ENCODE data around the gene SPON2.
A peak's percentile ranks its signal among the peaks of the same experiment; 100 is the strongest.

SPON2 gene

DNA sequence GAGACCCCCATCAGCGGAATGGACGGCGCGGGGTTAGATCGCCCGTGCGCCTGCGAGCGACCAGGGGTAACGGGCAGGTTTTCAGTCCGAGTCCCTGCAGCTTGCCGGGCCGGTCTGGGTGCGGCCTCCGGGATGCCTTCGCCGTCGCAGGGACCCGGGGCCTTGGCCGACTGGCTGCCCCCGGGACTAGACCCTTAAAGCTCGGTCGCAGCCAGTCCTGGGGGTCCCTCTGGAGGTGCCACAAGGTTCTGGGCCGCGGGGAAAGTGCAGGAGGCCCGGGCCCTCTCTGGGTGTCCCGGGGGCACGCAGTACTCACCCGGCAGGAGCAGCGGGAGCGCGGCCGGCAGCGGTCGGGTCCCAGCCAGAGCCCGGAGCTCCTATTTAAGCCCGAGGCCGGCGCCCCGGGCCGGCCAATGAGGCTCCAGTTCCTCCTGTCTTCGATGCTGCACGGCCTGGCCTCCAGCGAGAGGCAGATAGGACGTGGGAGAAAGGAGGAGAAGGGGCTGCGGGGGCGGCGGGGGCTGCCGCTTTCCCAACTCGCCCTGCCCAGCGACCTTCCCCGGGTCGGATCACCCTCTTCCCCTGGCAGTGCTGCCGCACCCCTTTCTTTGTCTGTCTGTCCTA lies at the start of gene SPON2:
SPON2 (minus strand) TSS at position 356 of the 624 bp plus-strand sequence.
- Histone ChIP-seq H3K27me3 (peaks cover 78% of the 10 kb centered on the region), H3K4me1 (ENCODE audit: control insufficient read depth in 1 of 2, insufficient read depth in 1 of 2, low read depth in 1 of 2, low read length in 1 of 2) (peaks cover 8 to 24% of the 10 kb centered on the region in 2 experiments), H3K4me3 (ENCODE audit: low read depth in 1 of 2, low read length in 1 of 2) (no peak within 1 kb of the TSS), H3K27ac (no peak within 1 kb of the TSS), H3K36me3 (no peaks in the 10 kb centered on the region), H3K9me3 (no peaks in the 10 kb centered on the region)
- TF ChIP-seq, protein P1, sequence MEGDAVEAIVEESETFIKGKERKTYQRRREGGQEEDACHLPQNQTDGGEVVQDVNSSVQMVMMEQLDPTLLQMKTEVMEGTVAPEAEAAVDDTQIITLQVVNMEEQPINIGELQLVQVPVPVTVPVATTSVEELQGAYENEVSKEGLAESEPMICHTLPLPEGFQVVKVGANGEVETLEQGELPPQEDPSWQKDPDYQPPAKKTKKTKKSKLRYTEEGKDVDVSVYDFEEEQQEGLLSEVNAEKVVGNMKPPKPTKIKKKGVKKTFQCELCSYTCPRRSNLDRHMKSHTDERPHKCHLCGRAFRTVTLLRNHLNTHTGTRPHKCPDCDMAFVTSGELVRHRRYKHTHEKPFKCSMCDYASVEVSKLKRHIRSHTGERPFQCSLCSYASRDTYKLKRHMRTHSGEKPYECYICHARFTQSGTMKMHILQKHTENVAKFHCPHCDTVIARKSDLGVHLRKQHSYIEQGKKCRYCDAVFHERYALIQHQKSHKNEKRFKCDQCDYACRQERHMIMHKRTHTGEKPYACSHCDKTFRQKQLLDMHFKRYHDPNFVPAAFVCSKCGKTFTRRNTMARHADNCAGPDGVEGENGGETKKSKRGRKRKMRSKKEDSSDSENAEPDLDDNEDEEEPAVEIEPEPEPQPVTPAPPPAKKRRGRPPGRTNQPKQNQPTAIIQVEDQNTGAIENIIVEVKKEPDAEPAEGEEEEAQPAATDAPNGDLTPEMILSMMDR (IDR thresholded peaks at IDR 0.05): no peak

DNA sequence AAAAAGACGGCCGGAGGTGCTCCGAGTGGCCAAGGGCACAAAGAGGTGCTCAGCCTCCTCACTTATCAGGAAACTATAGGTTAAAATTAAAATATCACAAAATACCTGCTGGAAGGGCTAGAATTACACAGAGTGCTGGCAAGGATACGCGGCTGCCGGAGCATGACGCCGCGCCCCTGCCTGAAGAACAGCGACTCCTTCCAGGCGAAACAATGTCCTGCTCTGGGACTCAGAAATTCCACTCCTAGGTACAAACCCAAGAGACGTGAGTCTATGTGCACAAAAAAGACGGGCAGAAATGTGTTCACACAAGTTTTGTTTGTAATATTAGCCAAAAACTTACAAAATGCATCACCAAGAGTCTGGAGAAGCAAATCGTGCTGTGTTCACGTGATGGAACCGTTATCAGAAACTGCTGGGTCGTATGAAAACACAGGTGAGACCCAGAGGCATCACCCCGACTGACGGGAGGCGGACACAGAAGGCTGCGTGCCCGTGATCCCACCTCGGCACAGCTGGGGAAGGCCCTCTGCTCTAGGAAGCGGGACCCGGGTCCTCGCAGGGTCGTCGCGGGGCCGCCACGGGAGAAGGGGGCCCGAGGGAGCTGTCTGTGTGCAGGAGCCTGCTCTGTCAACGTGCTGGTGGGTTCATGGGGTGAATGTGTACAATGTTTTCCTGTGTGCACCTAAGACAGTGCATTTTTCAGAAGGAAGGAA lies 48.9 kb upstream of the SPON2 start:
- peaks cover 59% of the 10 kb centered on the region for H3K36me3 ChIP-seq
- peaks cover 24 to 28% of the 10 kb centered on the region in 2 experiments for H3K4me1 ChIP-seq (ENCODE audit: control insufficient read depth in 1 of 2, insufficient read depth in 1 of 2, low read depth in 1 of 2, low read length in 1 of 2)
- TF ChIP-seq, protein P1 (IDR thresholded peaks at IDR 0.05): no peak
- no peak overlapping the region for H3K4me3 ChIP-seq (ENCODE audit: low read depth in 1 of 2, low read length in 1 of 2)
- no peaks in the 10 kb centered on the region for H3K9me3 ChIP-seq
- no peaks in the 10 kb centered on the region for H3K27me3 ChIP-seq
- H3K27ac ChIP-seq: no peak overlapping the region

DNA sequence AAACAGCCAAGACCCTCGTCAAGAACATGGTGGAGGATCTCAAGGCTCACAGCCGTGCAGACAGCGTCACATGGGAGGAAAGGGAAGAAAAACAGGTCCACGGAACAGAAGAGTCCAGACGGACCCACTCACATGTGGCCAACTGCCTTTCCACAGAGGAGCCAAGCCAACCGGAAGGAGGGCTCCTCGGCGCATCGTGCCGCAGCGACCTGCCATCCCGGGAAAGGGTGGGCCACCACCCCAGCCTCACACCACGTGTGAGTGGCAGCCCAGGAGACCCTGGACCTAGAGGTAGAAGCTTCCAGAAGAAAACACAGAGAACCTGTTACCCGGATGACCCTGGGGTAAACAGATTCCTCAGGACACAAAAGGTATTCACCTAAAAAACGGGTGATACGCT lies 48.2 kb upstream of the SPON2 start:
- Histone ChIP-seq H3K9me3 (no peaks in the 10 kb centered on the region), H3K4me1 (ENCODE audit: control insufficient read depth in 1 of 2, insufficient read depth in 1 of 2, low read depth in 1 of 2, low read length in 1 of 2) (peaks cover 25 to 29% of the 10 kb centered on the region in 2 experiments), H3K27ac (no peak overlapping the region), H3K27me3 (no peaks in the 10 kb centered on the region), H3K36me3 (peaks cover 59% of the 10 kb centered on the region), H3K4me3 (ENCODE audit: low read depth in 1 of 2, low read length in 1 of 2) (no peak overlapping the region)
- TF ChIP-seq, protein P1 (IDR thresholded peaks at IDR 0.05): no peak

DNA sequence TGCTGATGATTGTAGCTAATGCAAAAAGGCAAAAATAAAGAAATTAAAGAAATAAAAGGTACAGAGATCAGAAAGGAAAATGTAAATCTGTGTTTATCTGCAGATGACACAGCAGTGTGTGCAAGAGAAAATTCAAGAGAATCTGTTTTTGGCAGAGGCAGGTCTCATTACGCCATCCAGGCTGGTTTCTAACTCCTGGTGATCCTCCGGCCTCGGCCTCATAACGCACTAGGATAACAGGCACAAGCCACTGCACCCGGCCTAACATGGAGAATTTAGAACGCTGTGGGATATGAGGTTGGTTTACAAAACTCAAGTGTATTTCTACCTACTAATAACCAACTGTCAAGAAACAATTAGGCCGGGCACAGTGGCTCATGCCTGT lies 47.2 kb upstream of the SPON2 start:
- Histone ChIP-seq H3K36me3 (peaks cover 59% of the 10 kb centered on the region), H3K4me3 (ENCODE audit: low read depth in 1 of 2, low read length in 1 of 2) (no peak overlapping the region), H3K27ac (peak overlapping the region; percentile 72), H3K9me3 (no peaks in the 10 kb centered on the region), H3K27me3 (no peaks in the 10 kb centered on the region), H3K4me1 (ENCODE audit: control insufficient read depth in 1 of 2, insufficient read depth in 1 of 2, low read depth in 1 of 2, low read length in 1 of 2) (peaks cover 25 to 29% of the 10 kb centered on the region in 2 experiments)
- TF ChIP-seq, protein P1 (IDR thresholded peaks at IDR 0.05): no peak

DNA sequence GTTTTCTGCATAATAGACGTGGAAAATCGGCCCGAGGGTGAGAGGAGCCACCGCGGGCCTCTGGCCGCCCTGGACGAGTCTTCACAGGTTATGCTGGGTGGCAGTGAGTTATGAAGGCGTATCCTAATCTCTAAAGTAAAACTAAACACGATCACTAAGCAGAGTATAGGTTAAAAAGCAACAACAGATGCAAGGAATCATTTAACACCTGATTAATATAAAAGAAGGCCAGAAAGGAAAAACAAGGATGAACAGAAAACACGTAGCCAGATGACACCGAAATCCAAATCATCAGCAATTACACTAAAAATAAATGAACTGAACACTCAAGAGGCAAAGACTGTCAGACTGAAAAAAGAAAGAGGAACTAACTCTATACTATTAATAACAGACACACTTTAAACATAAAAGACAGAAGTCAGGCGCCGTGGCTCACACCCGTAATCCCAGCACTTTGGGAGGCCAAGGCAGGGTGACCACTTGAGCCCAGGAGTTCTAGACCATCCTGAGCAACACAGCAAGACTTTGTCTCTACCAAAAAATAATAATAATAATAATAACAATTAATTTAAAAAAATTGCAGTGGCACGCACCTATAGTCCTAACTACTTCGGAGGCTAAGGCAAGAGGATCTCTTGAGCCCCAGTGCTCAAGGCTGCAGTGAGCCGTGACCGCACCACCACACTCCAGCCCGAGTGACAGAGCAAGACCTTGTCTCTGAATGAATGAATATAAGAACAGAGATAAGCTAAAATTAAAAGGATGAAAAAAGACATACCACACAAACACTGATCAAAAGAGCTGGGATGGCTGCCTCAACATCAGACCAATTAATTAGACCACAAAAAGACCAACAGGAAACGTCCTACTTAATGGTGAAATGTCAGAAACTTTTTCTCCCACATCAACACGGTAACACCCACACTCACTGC lies 46.5 kb upstream of the SPON2 start:
- Histone ChIP-seq H3K27ac (peak overlapping the region; percentile 72), H3K4me1 (ENCODE audit: control insufficient read depth in 1 of 2, insufficient read depth in 1 of 2, low read depth in 1 of 2, low read length in 1 of 2) (peaks cover 25 to 29% of the 10 kb centered on the region in 2 experiments), H3K36me3 (peaks cover 59% of the 10 kb centered on the region), H3K9me3 (no peaks in the 10 kb centered on the region), H3K27me3 (no peaks in the 10 kb centered on the region), H3K4me3 (ENCODE audit: low read depth in 1 of 2, low read length in 1 of 2) (no peak overlapping the region)
- TF ChIP-seq, protein P1 (IDR thresholded peaks at IDR 0.05): no peak
